Measurements from ENCODE around the gene RIT1. TPM values are rescaled to one million over a fixed set of nuclear protein-coding genes. Genes with fewer than 3 reads are reported as not detected.

RIT1 gene
- total RNA-seq, 1 donor, result 128 TPM

GRCh38 chr1:155859881-155860871, 51.0 kb downstream of the RIT1 start:
- Histone ChIP-seq H3K9me3 (ENCODE audit: low read depth, low read length) (no peaks in the 10 kb centered on the region), H3K4me3 (ENCODE audit: low read length) (peak overlapping the region; percentile 57), H3K4me1 (ENCODE audit: insufficient read depth, low read length) (peaks cover 45% of the 10 kb centered on the region), H3K27me3 (ENCODE audit: insufficient read depth, low read length) (no peaks in the 10 kb centered on the region)

GRCh38 chr1:155859234-155859829, 51.8 kb downstream of the RIT1 start, which contains the start of gene SYT11:
SYT11 (plus strand) TSS chr1:155859567; CDS start chr1:155859762, 195 bp downstream.
- H3K4me3 ChIP-seq (ENCODE audit: low read length), result peak within 1 kb of the TSS; percentile 57
- H3K9me3 ChIP-seq (ENCODE audit: low read depth, low read length), result no peaks in the 10 kb centered on the region
- no peaks in the 10 kb centered on the region for H3K27me3 ChIP-seq (ENCODE audit: insufficient read depth, low read length)
- peaks cover 45% of the 10 kb centered on the region for H3K4me1 ChIP-seq (ENCODE audit: insufficient read depth, low read length)

- peak overlapping the region; percentile 57 for H3K4me3 ChIP-seq (ENCODE audit: low read length)
Measured at GRCh38 chr1:155858800-155859233, 52.3 kb downstream of the RIT1 start.

GRCh38 chr1:155856975-155857930, 53.9 kb downstream of the RIT1 start, which contains the start of gene GON4L:
GON4L (minus strand) TSS chr1:155857214; CDS start chr1:155853780, 3,434 bp downstream.
- Histone ChIP-seq H3K9me3 (ENCODE audit: low read depth, low read length) (no peaks in the 10 kb centered on the region), H3K27me3 (ENCODE audit: insufficient read depth, low read length) (no peaks in the 10 kb centered on the region), H3K4me1 (ENCODE audit: insufficient read depth, low read length) (peaks cover 45% of the 10 kb centered on the region), H3K4me3 (ENCODE audit: low read length) (peak within 1 kb of the TSS; percentile 78)

More at GRCh38 chr1:155858800-155859233, 52.3 kb downstream of the RIT1 start:
- Histone ChIP-seq H3K4me1 (ENCODE audit: insufficient read depth, low read length) (peaks cover 45% of the 10 kb centered on the region), H3K9me3 (ENCODE audit: low read depth, low read length) (no peaks in the 10 kb centered on the region), H3K27me3 (ENCODE audit: insufficient read depth, low read length) (no peaks in the 10 kb centered on the region)

GRCh38 chr1:155856257-155856974, 54.7 kb downstream of the RIT1 start:
- Histone ChIP-seq H3K27me3 (ENCODE audit: insufficient read depth, low read length) (no peaks in the 10 kb centered on the region), H3K4me1 (ENCODE audit: insufficient read depth, low read length) (peaks cover 45% of the 10 kb centered on the region), H3K4me3 (ENCODE audit: low read length) (peak overlapping the region; percentile 78), H3K9me3 (ENCODE audit: low read depth, low read length) (no peaks in the 10 kb centered on the region)

- no peak overlapping the region for H3K4me3 ChIP-seq (ENCODE audit: low read length)
- H3K9me3 ChIP-seq (ENCODE audit: low read depth, low read length), result no peaks in the 10 kb centered on the region
- H3K27me3 ChIP-seq (ENCODE audit: insufficient read depth, low read length), result no peaks in the 10 kb centered on the region
- peaks cover 10% of the 10 kb centered on the region for H3K4me1 ChIP-seq (ENCODE audit: insufficient read depth, low read length)
Measured at GRCh38 chr1:155850345-155850744, 60.8 kb downstream of the RIT1 start.

GRCh38 chr1:155847823-155848529, 63.2 kb downstream of the RIT1 start:
- H3K9me3 ChIP-seq (ENCODE audit: low read depth, low read length), result no peaks in the 10 kb centered on the region
- peaks cover 15% of the 10 kb centered on the region for H3K4me1 ChIP-seq (ENCODE audit: insufficient read depth, low read length)
- H3K4me3 ChIP-seq (ENCODE audit: low read length), result no peak overlapping the region
- H3K27me3 ChIP-seq (ENCODE audit: insufficient read depth, low read length), result no peaks in the 10 kb centered on the region

Other genes with a start within 250 kb of the RIT1 start
- 226 TPM for gene YY1AP1, start 222.6 kb downstream of the RIT1 start, total RNA-seq
- gene DAP3, start 222.3 kb downstream of the RIT1 start, total RNA-seq, result 111 TPM
- gene GON4L, start 54.1 kb downstream of the RIT1 start, total RNA-seq, result 54.9 TPM
- 12.0 TPM for gene SYT11, start 51.8 kb downstream of the RIT1 start, total RNA-seq
- 38.1 TPM for gene KHDC4, start 23.1 kb upstream of the RIT1 start, total RNA-seq
- gene RXFP4, start 30.3 kb upstream of the RIT1 start, total RNA-seq, result not detected
- gene ARHGEF2, start 67.2 kb upstream of the RIT1 start, total RNA-seq, result 149 TPM
- 403 TPM for gene SSR2, start 109.6 kb upstream of the RIT1 start, total RNA-seq
- 7.1 TPM for gene UBQLN4, start 142.4 kb upstream of the RIT1 start, total RNA-seq
- gene LAMTOR2, start 143.4 kb upstream of the RIT1 start, total RNA-seq, result 16.6 TPM
- 0.21 TPM for gene RAB25, start 149.8 kb upstream of the RIT1 start, total RNA-seq
- gene MEX3A, start 171.1 kb upstream of the RIT1 start, total RNA-seq, result not detected
- 110 TPM for gene LMNA, start 203.4 kb upstream of the RIT1 start, total RNA-seq
- 30.4 TPM for gene SEMA4A, start 242.2 kb upstream of the RIT1 start, total RNA-seq